WTC11 (cell line): ENCODE measurements around the gene NOL4L. TPM values are rescaled to one million over a fixed set of nuclear protein-coding genes. Genes with fewer than 3 reads are reported as not detected.

ENCODE experiments used
- ATAC-seq: fragments of 200-7000 bp; cut with Tn5 transposase; 2 replicates; pipeline ENCODE4 v1.10.0; 2021; ENCODE audit warnings: mild to moderate bottlenecking, moderate library complexity
- CTCF ChIA-PET: fragments of 300-600 bp; sonication (Branson Sonifier 250); formaldehyde crosslinking; loops from one replicate; lab custom pipeline; 2021; ENCODE audit warnings: antibody characterized with exemption; lab: Charles Lee
- POLR2A ChIA-PET: fragments of 350-600 bp; sonication (Branson Sonifier 250); formaldehyde crosslinking; loops from one replicate; lab custom pipeline; 2021; ENCODE audit warnings: antibody characterized with exemption; lab: Charles Lee
- DNase-seq: peaks from one replicate; pipeline ENCODE4 v3.0.0; 2021; ENCODE audit warnings: low spot score
- H3K27ac Mint-ChIP-seq: 2 replicates; pipeline ENCODE4 v1.8.0; 2021; ENCODE audit warnings: mixed read lengths
- H3K27me3 Mint-ChIP-seq: 2 replicates; pipeline ENCODE4 v1.8.0; 2021; ENCODE audit warnings: low read depth, mild to moderate bottlenecking, moderate library complexity, mixed read lengths
- H3K36me3 Mint-ChIP-seq: 2 replicates; pipeline ENCODE4 v1.8.0; 2021; ENCODE audit warnings: mixed read lengths
- H3K4me1 Mint-ChIP-seq: 2 replicates; pipeline ENCODE4 v1.8.0; 2022; ENCODE audit warnings: mixed read lengths
- H3K4me3 Mint-ChIP-seq: 2 replicates; pipeline ENCODE4 v1.8.0; 2021; ENCODE audit warnings: mild to moderate bottlenecking, moderate library complexity, mixed read lengths
- H3K9me3 Mint-ChIP-seq: 2 replicates; pipeline ENCODE4 v1.8.0; 2021; ENCODE audit warnings: mixed read lengths
- CREM ChIP-seq: sonication (generic); formaldehyde crosslinking; IDR thresholded peaks from 2 replicates; pipeline ENCODE4 v1.8.1; 2022; ENCODE audit warnings: mild to moderate bottlenecking, missing genetic modification reagents, moderate library complexity
- EMX1 ChIP-seq: fragments of 250-450 bp; sonication (Bioruptor Pico); IDR thresholded peaks from 2 replicates; pipeline ENCODE4 v1.8.0; 2021; ENCODE audit warnings: mild to moderate bottlenecking
- FOXJ3 ChIP-seq: sonication (generic); formaldehyde crosslinking; IDR thresholded peaks from 2 replicates; pipeline ENCODE4 v1.9.0; 2021; ENCODE audit warnings: missing genetic modification reagents, mild to moderate bottlenecking, borderline replicate concordance
- GABPB1 ChIP-seq: sonication (generic); formaldehyde crosslinking; IDR thresholded peaks from 2 replicates; pipeline ENCODE4 v1.8.1; 2023; ENCODE audit warnings: mild to moderate bottlenecking, missing genetic modification reagents
- NFATC4 ChIP-seq: fragments of 250-450 bp; sonication (Bioruptor Pico); IDR thresholded peaks from 2 replicates; pipeline ENCODE4 v1.9.0; 2021; ENCODE audit warnings: mild to moderate bottlenecking
- RELA ChIP-seq: sonication (generic); formaldehyde crosslinking; IDR thresholded peaks from 2 replicates; pipeline ENCODE4 v1.8.1; 2022; ENCODE audit warnings: missing genetic modification reagents, mild to moderate bottlenecking, borderline replicate concordance
- SP1 ChIP-seq: sonication (generic); formaldehyde crosslinking; conservative IDR thresholded peaks from 2 replicates; pipeline ENCODE4 v1.8.1; 2022; ENCODE audit warnings: missing genetic modification reagents
- ZNF263 ChIP-seq: sonication (generic); formaldehyde crosslinking; IDR thresholded peaks from 2 replicates; pipeline ENCODE4 v1.8.1; 2022; ENCODE audit warnings: low read depth, mild to moderate bottlenecking, moderate library complexity, missing genetic modification reagents
- ZNF416 ChIP-seq: fragments of 250-450 bp; sonication (Bioruptor Pico); IDR thresholded peaks from 2 replicates; pipeline ENCODE4 v1.9.0; 2021; ENCODE audit warnings: mild to moderate bottlenecking, inconsistent platforms
- ZNF423 ChIP-seq: fragments of 250-450 bp; sonication (Bioruptor Pico); IDR thresholded peaks from 2 replicates; pipeline ENCODE4 v2.1.2; 2022; ENCODE audit warnings: mild to moderate bottlenecking, moderate library complexity
- ZNF671 ChIP-seq: fragments of 250-450 bp; sonication (Bioruptor Pico); IDR thresholded peaks from 2 replicates; pipeline ENCODE4 v1.8.0; 2021; ENCODE audit warnings: mild to moderate bottlenecking
- total RNA-seq: library from RNA; stranded (reverse); gene quantifications from 3 replicates; pipeline ENCODE4 v1.2.3, GENCODE V29; 2021
- TF ChIP-seq, protein P1 (sequence below): sonication (generic); formaldehyde crosslinking; IDR thresholded peaks from 2 replicates; pipeline ENCODE4 v1.8.1; 2022; ENCODE audit warnings: mild to moderate bottlenecking, missing genetic modification reagents, moderate library complexity, borderline replicate concordance
- TF ChIP-seq, protein P2 (sequence below): fragments of 200-600 bp; IDR thresholded peaks from 2 replicates; pipeline ENCODE4 v1.8.0; 2022; ENCODE audit warnings: antibody characterized with exemption
- TF ChIP-seq, protein P3 (sequence below): sonication (generic); formaldehyde crosslinking; IDR thresholded peaks from 2 replicates; pipeline ENCODE4 v1.8.0; 2022; ENCODE audit warnings: mild to moderate bottlenecking, missing genetic modification reagents
- TF ChIP-seq, protein P4 (sequence below): sonication (generic); formaldehyde crosslinking; IDR thresholded peaks from 2 replicates; pipeline ENCODE4 v1.8.0; 2023; ENCODE audit warnings: mild to moderate bottlenecking, missing genetic modification reagents
- TF ChIP-seq, protein P5 (sequence below): sonication (generic); formaldehyde crosslinking; IDR thresholded peaks from 2 replicates; pipeline ENCODE4 v1.8.0; 2023; ENCODE audit warnings: missing genetic modification reagents, mild to moderate bottlenecking, borderline replicate concordance
- TF ChIP-seq, protein P6 (sequence below): sonication (generic); formaldehyde crosslinking; IDR thresholded peaks from 2 replicates; pipeline ENCODE4 v1.8.1; 2023; ENCODE audit warnings: mild to moderate bottlenecking, missing genetic modification reagents
- TF ChIP-seq, protein P7 (sequence below): sonication (generic); formaldehyde crosslinking; IDR thresholded peaks from 2 replicates; pipeline ENCODE4 v1.8.1; 2023; ENCODE audit warnings: mild to moderate bottlenecking, missing genetic modification reagents, moderate library complexity
- TF ChIP-seq, protein P8 (sequence below): fragments of 250-450 bp; sonication (Bioruptor Pico); IDR thresholded peaks from 2 replicates; pipeline ENCODE4 v1.9.0; 2021; ENCODE audit warnings: moderate library complexity, mild to moderate bottlenecking, inconsistent platforms, borderline replicate concordance

NOL4L gene
- total RNA-seq, 1 experiment from 2014 or later, result 29.0 TPM

DNA sequence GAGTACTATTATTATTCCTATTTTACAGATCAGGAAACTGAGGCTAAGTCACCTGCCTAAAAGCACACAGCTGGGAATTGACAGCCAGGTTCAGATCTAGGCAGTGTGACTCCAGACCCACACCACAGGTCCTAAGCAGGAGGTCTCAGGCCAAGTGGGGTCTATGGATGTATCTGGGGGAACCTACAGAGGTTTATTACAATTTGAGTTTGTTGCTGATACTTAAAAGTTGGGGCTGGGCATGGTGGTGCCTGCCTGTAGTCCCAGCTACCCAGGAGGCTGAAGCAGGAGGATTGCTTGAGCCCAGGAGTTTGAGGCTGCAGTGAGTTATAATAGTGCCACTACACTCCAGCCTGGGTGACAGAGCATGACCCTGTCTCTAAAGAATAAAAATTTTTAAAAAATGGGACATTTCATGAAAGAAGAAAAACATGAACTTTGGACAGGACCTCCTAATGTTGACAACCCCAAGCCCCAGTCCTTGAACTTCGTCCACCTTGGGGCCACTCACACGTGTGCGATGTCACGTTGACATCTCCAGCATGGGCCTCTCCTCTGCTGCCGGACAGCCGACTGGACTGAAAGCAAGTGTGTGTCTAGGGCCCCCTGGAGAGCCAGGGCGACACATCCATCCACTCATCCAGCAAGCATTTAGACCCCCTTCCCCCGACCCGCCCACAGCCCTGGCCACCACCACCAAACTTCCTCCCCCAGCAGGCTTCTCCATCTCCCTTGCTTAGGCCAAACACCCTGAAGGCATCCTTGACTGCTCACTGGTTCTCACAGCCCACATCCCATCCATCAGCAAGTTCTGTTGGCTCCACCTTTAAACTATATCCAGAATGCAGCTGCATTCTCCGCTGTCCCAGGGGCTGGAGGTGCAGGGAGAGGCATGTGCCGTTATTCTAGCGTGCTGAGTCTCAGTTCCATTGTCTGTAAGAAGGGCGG lies 40.0 kb downstream of the NOL4L start:
- POLR2A ChIA-PET, result no interaction called here
- CTCF ChIA-PET, result interaction anchor here (0.6 to 1.5 kb wide), 2 partner anchors 9 to 692 kb away, joined by 3 read pairs; no protein-coding TSS in a partner anchor
- Mint-ChIP-seq H3K36me3 (no peaks in the 10 kb centered on the region), H3K9me3 (no peaks in the 10 kb centered on the region), H3K27me3 (no peaks in the 10 kb centered on the region; the same call in 1 of the 2 replicates), H3K4me3 (no peak overlapping the region), H3K4me1 (peaks cover 20% of the 10 kb centered on the region), H3K27ac (no peak overlapping the region)
- no peak for TF ChIP-seq NFATC4 (CRISPR knock-in tag)
- peak; percentile 83 for TF ChIP-seq GABPB1 (CRISPR knock-in tag)
- TF ChIP-seq EMX1, result no peak
- TF ChIP-seq SP1 (CRISPR knock-in tag), result no peak
- TF ChIP-seq RELA, result no peak
- TF ChIP-seq ZNF423 (CRISPR knock-in tag), result no peak
- TF ChIP-seq, protein P1, sequence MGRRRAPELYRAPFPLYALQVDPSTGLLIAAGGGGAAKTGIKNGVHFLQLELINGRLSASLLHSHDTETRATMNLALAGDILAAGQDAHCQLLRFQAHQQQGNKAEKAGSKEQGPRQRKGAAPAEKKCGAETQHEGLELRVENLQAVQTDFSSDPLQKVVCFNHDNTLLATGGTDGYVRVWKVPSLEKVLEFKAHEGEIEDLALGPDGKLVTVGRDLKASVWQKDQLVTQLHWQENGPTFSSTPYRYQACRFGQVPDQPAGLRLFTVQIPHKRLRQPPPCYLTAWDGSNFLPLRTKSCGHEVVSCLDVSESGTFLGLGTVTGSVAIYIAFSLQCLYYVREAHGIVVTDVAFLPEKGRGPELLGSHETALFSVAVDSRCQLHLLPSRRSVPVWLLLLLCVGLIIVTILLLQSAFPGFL (CRISPR knock-in tag), result 0 out of 2 replicates have a peak, but pooled peaks have one; percentile 6
- no peak for TF ChIP-seq ZNF416 (CRISPR knock-in tag)
- TF ChIP-seq, protein P2, sequence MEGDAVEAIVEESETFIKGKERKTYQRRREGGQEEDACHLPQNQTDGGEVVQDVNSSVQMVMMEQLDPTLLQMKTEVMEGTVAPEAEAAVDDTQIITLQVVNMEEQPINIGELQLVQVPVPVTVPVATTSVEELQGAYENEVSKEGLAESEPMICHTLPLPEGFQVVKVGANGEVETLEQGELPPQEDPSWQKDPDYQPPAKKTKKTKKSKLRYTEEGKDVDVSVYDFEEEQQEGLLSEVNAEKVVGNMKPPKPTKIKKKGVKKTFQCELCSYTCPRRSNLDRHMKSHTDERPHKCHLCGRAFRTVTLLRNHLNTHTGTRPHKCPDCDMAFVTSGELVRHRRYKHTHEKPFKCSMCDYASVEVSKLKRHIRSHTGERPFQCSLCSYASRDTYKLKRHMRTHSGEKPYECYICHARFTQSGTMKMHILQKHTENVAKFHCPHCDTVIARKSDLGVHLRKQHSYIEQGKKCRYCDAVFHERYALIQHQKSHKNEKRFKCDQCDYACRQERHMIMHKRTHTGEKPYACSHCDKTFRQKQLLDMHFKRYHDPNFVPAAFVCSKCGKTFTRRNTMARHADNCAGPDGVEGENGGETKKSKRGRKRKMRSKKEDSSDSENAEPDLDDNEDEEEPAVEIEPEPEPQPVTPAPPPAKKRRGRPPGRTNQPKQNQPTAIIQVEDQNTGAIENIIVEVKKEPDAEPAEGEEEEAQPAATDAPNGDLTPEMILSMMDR, result no peak
- no peak for TF ChIP-seq CREM (CRISPR knock-in tag)
- TF ChIP-seq, protein P3, sequence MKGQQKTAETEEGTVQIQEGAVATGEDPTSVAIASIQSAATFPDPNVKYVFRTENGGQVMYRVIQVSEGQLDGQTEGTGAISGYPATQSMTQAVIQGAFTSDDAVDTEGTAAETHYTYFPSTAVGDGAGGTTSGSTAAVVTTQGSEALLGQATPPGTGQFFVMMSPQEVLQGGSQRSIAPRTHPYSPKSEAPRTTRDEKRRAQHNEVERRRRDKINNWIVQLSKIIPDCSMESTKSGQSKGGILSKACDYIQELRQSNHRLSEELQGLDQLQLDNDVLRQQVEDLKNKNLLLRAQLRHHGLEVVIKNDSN (CRISPR knock-in tag), result no peak
- TF ChIP-seq, protein P4, sequence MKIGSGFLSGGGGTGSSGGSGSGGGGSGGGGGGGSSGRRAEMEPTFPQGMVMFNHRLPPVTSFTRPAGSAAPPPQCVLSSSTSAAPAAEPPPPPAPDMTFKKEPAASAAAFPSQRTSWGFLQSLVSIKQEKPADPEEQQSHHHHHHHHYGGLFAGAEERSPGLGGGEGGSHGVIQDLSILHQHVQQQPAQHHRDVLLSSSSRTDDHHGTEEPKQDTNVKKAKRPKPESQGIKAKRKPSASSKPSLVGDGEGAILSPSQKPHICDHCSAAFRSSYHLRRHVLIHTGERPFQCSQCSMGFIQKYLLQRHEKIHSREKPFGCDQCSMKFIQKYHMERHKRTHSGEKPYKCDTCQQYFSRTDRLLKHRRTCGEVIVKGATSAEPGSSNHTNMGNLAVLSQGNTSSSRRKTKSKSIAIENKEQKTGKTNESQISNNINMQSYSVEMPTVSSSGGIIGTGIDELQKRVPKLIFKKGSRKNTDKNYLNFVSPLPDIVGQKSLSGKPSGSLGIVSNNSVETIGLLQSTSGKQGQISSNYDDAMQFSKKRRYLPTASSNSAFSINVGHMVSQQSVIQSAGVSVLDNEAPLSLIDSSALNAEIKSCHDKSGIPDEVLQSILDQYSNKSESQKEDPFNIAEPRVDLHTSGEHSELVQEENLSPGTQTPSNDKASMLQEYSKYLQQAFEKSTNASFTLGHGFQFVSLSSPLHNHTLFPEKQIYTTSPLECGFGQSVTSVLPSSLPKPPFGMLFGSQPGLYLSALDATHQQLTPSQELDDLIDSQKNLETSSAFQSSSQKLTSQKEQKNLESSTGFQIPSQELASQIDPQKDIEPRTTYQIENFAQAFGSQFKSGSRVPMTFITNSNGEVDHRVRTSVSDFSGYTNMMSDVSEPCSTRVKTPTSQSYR (CRISPR knock-in tag), result no peak
- TF ChIP-seq FOXJ3, result no peak
- DNase-seq (no peak), ATAC-seq (no peak; the same call in 1 of the 2 replicates)

DNA sequence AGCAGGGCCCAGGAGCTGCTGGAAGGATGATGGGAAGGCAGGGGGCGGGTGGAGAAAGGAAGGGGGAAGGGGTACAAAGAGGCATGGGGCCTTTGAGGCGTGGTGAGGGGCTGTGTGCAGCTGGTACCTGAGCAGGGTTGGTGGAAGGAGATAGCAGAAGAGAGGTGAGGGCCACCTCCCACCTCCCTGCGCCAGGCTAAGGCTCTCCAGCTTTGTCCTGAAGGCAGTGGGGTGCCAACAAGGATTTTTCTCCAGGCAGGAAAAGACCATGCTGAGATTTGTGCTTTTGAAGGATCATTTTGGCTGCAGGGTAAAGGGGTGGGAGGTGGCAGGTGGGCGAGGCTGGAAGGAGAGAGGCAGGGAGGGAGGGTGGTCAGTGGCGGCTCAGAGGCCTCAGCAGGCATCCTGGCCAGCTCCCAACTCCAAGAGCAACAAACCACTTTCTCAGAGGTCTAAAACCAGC lies 40.8 kb downstream of the NOL4L start:
- DNase-seq, result no peak
- Mint-ChIP-seq H3K27me3 (peaks cover 8% of the 10 kb centered on the region), H3K4me3 (no peak overlapping the region), H3K9me3 (no peaks in the 10 kb centered on the region), H3K27ac (no peak overlapping the region), H3K4me1 (peaks cover 25% of the 10 kb centered on the region), H3K36me3 (no peaks in the 10 kb centered on the region)
- TF ChIP-seq, protein P5, sequence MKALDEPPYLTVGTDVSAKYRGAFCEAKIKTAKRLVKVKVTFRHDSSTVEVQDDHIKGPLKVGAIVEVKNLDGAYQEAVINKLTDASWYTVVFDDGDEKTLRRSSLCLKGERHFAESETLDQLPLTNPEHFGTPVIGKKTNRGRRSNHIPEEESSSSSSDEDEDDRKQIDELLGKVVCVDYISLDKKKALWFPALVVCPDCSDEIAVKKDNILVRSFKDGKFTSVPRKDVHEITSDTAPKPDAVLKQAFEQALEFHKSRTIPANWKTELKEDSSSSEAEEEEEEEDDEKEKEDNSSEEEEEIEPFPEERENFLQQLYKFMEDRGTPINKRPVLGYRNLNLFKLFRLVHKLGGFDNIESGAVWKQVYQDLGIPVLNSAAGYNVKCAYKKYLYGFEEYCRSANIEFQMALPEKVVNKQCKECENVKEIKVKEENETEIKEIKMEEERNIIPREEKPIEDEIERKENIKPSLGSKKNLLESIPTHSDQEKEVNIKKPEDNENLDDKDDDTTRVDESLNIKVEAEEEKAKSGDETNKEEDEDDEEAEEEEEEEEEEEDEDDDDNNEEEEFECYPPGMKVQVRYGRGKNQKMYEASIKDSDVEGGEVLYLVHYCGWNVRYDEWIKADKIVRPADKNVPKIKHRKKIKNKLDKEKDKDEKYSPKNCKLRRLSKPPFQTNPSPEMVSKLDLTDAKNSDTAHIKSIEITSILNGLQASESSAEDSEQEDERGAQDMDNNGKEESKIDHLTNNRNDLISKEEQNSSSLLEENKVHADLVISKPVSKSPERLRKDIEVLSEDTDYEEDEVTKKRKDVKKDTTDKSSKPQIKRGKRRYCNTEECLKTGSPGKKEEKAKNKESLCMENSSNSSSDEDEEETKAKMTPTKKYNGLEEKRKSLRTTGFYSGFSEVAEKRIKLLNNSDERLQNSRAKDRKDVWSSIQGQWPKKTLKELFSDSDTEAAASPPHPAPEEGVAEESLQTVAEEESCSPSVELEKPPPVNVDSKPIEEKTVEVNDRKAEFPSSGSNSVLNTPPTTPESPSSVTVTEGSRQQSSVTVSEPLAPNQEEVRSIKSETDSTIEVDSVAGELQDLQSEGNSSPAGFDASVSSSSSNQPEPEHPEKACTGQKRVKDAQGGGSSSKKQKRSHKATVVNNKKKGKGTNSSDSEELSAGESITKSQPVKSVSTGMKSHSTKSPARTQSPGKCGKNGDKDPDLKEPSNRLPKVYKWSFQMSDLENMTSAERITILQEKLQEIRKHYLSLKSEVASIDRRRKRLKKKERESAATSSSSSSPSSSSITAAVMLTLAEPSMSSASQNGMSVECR, result no peak
- TF ChIP-seq, protein P6, sequence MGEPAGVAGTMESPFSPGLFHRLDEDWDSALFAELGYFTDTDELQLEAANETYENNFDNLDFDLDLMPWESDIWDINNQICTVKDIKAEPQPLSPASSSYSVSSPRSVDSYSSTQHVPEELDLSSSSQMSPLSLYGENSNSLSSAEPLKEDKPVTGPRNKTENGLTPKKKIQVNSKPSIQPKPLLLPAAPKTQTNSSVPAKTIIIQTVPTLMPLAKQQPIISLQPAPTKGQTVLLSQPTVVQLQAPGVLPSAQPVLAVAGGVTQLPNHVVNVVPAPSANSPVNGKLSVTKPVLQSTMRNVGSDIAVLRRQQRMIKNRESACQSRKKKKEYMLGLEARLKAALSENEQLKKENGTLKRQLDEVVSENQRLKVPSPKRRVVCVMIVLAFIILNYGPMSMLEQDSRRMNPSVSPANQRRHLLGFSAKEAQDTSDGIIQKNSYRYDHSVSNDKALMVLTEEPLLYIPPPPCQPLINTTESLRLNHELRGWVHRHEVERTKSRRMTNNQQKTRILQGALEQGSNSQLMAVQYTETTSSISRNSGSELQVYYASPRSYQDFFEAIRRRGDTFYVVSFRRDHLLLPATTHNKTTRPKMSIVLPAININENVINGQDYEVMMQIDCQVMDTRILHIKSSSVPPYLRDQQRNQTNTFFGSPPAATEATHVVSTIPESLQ (CRISPR knock-in tag), result no peak
- TF ChIP-seq, protein P7, sequence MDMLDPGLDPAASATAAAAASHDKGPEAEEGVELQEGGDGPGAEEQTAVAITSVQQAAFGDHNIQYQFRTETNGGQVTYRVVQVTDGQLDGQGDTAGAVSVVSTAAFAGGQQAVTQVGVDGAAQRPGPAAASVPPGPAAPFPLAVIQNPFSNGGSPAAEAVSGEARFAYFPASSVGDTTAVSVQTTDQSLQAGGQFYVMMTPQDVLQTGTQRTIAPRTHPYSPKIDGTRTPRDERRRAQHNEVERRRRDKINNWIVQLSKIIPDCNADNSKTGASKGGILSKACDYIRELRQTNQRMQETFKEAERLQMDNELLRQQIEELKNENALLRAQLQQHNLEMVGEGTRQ (CRISPR knock-in tag), result no peak
- TF ChIP-seq, protein P8, sequence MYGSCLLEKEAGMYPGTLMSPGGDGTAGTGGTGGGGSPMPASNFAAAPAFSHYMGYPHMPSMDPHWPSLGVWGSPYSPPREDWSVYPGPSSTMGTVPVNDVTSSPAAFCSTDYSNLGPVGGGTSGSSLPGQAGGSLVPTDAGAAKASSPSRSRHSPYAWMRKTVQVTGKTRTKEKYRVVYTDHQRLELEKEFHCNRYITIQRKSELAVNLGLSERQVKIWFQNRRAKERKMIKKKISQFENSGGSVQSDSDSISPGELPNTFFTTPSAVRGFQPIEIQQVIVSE (CRISPR knock-in tag), result no peak
- TF ChIP-seq ZNF671 (CRISPR knock-in tag), result no peak
- TF ChIP-seq ZNF263 (CRISPR knock-in tag), result no peak
- POLR2A ChIA-PET, result no interaction called here
- ATAC-seq, result no peak
- CTCF ChIA-PET, result no interaction called here
